K562 (cell line): ENCODE data around the gene DCLK1. TPM values are rescaled to one million over a fixed set of nuclear protein-coding genes. Genes with fewer than 3 reads are reported as not detected.

Experiments used
- ATAC-seq: fragments of 200-7000 bp; cut with Tn5 transposase; 3 replicates; pipeline ENCODE4 v1.9.1; 2020; ENCODE audit warnings: moderate library complexity
- BruUV-seq: library from RNA; stranded (reverse); fragments of 400-500 nt; replicated peaks from 2 replicates; lab custom pipeline; 2021; lab: Mats Ljungman, UMichigan
- CTCF ChIA-PET: fragments of 300-600 bp; formaldehyde crosslinking; extraction: SDS; loops from one replicate; lab custom pipeline; 2021; ENCODE audit warnings: low intra/inter-chr PET ratio; lab: Yijun Ruan, JAX
- POLR2A ChIA-PET: fragments of 300-600, 350-650 bp; sonication (Branson Sonifier 250); formaldehyde crosslinking; extraction: SDS; loops from one replicate; lab custom pipeline; 2021; ENCODE audit warnings: antibody characterized with exemption, inconsistent platforms; lab: Yijun Ruan, JAX
- DNase-seq, 4 experiments: peaks; one replicate each; pipeline versions ENCODE4 v3.0.0 to v3.0.0-alpha.2; 2011 to 2018; ENCODE audit warnings: low spot score in 3 of 4, mixed read lengths in 3 of 4; ENCODE audit errors: extremely low read depth in 1 of 4
- FAIRE-seq: peaks from 2 replicates; lab custom pipeline; 2011; peaks lifted over from hg19 to GRCh38; lab: Jason Lieb, UNC
- H2AFZ ChIP-seq: 2 replicates; pipeline ENCODE4 v1.6.0; 2011; ENCODE audit warnings: low read depth, low read length, control low read depth, inconsistent platforms
- H3K27ac ChIP-seq: fragments of 200-600 bp; 3 replicates; pipeline ENCODE4 v1.8.0; 2011; ENCODE audit warnings: low read depth, mild to moderate bottlenecking, control low read depth, inconsistent platforms, low read length, moderate library complexity, mixed read lengths; ENCODE audit errors: extremely low read depth
- H3K27me3 ChIP-seq, 2 experiments: fragments of 300-600 bp in 1 of 2; 2 replicates in 1 of 2; 3 replicates in 1 of 2; pipeline versions ENCODE4 v1.6.0 to v1.8.0; 2011; ENCODE audit warnings: inconsistent platforms in 2 of 2, low read length in 2 of 2, mild to moderate bottlenecking in 1 of 2, mixed read lengths in 1 of 2, moderate library complexity in 1 of 2; ENCODE audit not compliant: control insufficient read depth in 2 of 2, insufficient read depth in 2 of 2
- H3K36me3 ChIP-seq: fragments of 300-600 bp; 3 replicates; pipeline ENCODE4 v1.8.0; 2011; ENCODE audit warnings: mild to moderate bottlenecking, low read length, inconsistent platforms; ENCODE audit not compliant: control insufficient read depth, insufficient read depth
- H3K4me1 ChIP-seq, 2 experiments: fragments of 200-600 bp in 1 of 2; replicated peaks in 1 of 2; 2 replicates in 1 of 2; 3 replicates in 1 of 2; pipeline versions ENCODE4 v1.5.1 to v1.8.0; 2011; ENCODE audit warnings: inconsistent platforms in 2 of 2, low read length in 2 of 2, mild to moderate bottlenecking in 1 of 2, mixed read lengths in 1 of 2, moderate library complexity in 1 of 2; ENCODE audit not compliant: control insufficient read depth in 2 of 2, insufficient read depth in 2 of 2
- H3K4me2 ChIP-seq: 2 replicates; pipeline ENCODE4 v1.6.1; 2011; ENCODE audit warnings: low read length, control low read depth, inconsistent platforms, mixed read lengths; ENCODE audit not compliant: insufficient read depth
- H3K4me3 ChIP-seq: fragments of 200-600 bp; sonication (generic), shearing (Covaris generic); 2 replicates; pipeline ENCODE4 v1.5.1; 2016; ENCODE audit warnings: control low read depth, inconsistent platforms
- H3K79me2 ChIP-seq: fragments of 200-600 bp; 3 replicates; pipeline ENCODE4 v1.8.0; 2011; ENCODE audit warnings: low read length, inconsistent platforms; ENCODE audit not compliant: control insufficient read depth, insufficient read depth
- H3K9ac ChIP-seq, 2 experiments: 2 replicates each; pipeline versions ENCODE4 v1.6.0 to v1.6.1; 2011; ENCODE audit warnings: low read depth in 2 of 2, low read length in 2 of 2, control low read depth in 1 of 2, inconsistent platforms in 1 of 2, mild to moderate bottlenecking in 1 of 2, mixed read lengths in 1 of 2; ENCODE audit not compliant: insufficient read depth in 1 of 2
- H3K9me1 ChIP-seq: one replicate; pipeline ENCODE4 v1.6.0; 2011; ENCODE audit warnings: inconsistent platforms, mild to moderate bottlenecking, low read length, moderate library complexity; ENCODE audit not compliant: control insufficient read depth, insufficient read depth
- H3K9me3 ChIP-seq: replicated peaks from 2 replicates; pipeline ENCODE4 v1.5.1; 2011; ENCODE audit warnings: low read depth, low read length, inconsistent platforms; ENCODE audit not compliant: control insufficient read depth, insufficient read depth
- H4K20me1 ChIP-seq: replicated peaks from 2 replicates; pipeline ENCODE4 v1.6.1; 2011; ENCODE audit warnings: low read length, inconsistent platforms, mixed read lengths; ENCODE audit not compliant: control insufficient read depth, insufficient read depth
- CBFB ChIP-seq: sonication (generic); formaldehyde crosslinking; IDR thresholded peaks from 2 replicates; pipeline ENCODE4 v1.4.0; 2020; ENCODE audit warnings: mild to moderate bottlenecking, missing genetic modification reagents
- KAT2B ChIP-seq: IDR thresholded peaks from one replicate; pipeline ENCODE4 v1.6.1; 2012; ENCODE audit warnings: low read depth, mild to moderate bottlenecking, control low read depth, inconsistent platforms, low read length, moderate library complexity
- L3MBTL2 ChIP-seq: fragments of 450-650 bp; IDR thresholded peaks from 2 replicates; pipeline ENCODE4 v1.6.1; 2016; ENCODE audit warnings: mild to moderate bottlenecking, moderate library complexity
- MAFK ChIP-seq: IDR thresholded peaks from 2 replicates; pipeline ENCODE4 v1.6.1; 2011; ENCODE audit warnings: low read length, improper control_type of control experiment
- MAZ ChIP-seq, 2 experiments: fragments of 450-650 bp in 1 of 2; sonication (generic) in 1 of 2; formaldehyde crosslinking; IDR thresholded peaks in 1 of 2; conservative IDR thresholded peaks in 1 of 2; 2 replicates each; pipeline versions ENCODE4 v1.4.0 to v1.5.0; 2020; ENCODE audit warnings: mild to moderate bottlenecking in 1 of 2, missing genetic modification reagents in 1 of 2
- MEIS2 ChIP-seq: fragments of 450-650 bp; IDR thresholded peaks from 2 replicates; pipeline ENCODE4 v1.6.1; 2014; ENCODE audit warnings: mild to moderate bottlenecking; ENCODE audit not compliant: partially characterized antibody
- NCOA2 ChIP-seq, 2 experiments: fragments of 450-650 bp; IDR thresholded peaks; 2 replicates each; pipeline ENCODE4 v1.6.1; 2018; ENCODE audit warnings: mild to moderate bottlenecking in 2 of 2, moderate library complexity in 1 of 2; ENCODE audit not compliant: partially characterized antibody in 2 of 2
- SAFB2 ChIP-seq: fragments of 200-400 bp; formaldehyde crosslinking; IDR thresholded peaks from 2 replicates; pipeline ENCODE4 v1.6.1; 2018; ENCODE audit warnings: borderline replicate concordance, low read length, low read depth, moderate library complexity; ENCODE audit not compliant: severe bottlenecking
- TFAM ChIP-seq: fragments of 250-450 bp; sonication (Bioruptor Pico); conservative IDR thresholded peaks from 2 replicates; pipeline ENCODE4 v1.5.0; 2021; ENCODE audit warnings: mild to moderate bottlenecking, moderate library complexity
- WGBS: fragments of 100-300 bp; shearing (Covaris generic); methylation state at CpG from one replicate; pipeline ENCODE4 v1.1.6; 2016; ENCODE audit warnings: low coverage, mixed read lengths; ENCODE audit not compliant: insufficient coverage; ENCODE audit errors: missing lambda C conversion rate; 5-methylcytosine and 5-hydroxymethylcytosine counted together
- in situ Hi-C: fragments of 300-500 bp; cut with MboI; formaldehyde crosslinking; loops from 4 replicates; pipeline ENCODE4 v1.15.0; 2018; ENCODE audit warnings: inconsistent platforms, mixed read lengths
- intact Hi-C: fragments of 100-400 bp; cut with micrococcal nuclease; formaldehyde crosslinking; loops from 2 replicates; pipeline ENCODE4 v1.14.2; 2022
- polyA plus RNA-seq, 8 experiments: library from polyadenylated mRNA; depleted of rRNA in 4 of 8; stranded (reverse) in 5 of 8; unstranded in 3 of 8; fragments of >200 nt; fragmentation: Nextera tagmentation in 2 of 8; fragmentation: Illumina TruSeq in 1 of 8; extraction: Ambion mirVana in 2 of 8; extraction: Trizol in 1 of 8; gene quantifications; 2 replicates each; pipeline versions ENCODE4 v1.2.1 to v1.2.3, GENCODE V29; 2011 to 2014; ENCODE audit warnings: inconsistent platforms in 1 of 8, missing spikeins in 1 of 8
- total RNA-seq, 7 experiments: library from RNA; depleted of rRNA in 6 of 7; stranded (reverse); fragments of >200 nt in 6 of 7; fragmentation: Illumina TruSeq in 2 of 7; extraction: Trizol in 2 of 7; gene quantifications; 2 replicates each; pipeline versions ENCODE4 v1.2.1 to v1.2.3, GENCODE V29; 2011 to 2021; ENCODE audit warnings: low replicate concordance in 1 of 7

Gene DCLK1
- total and polyA plus RNA-seq, 9 of the 15 experiments (the other 6 are each of a cell fraction or from before 2014, with no cell fraction given), result 0.07 TPM; not detected in 8

- TF ChIP-seq TFAM (CRISPR knock-in tag), result no peak
- no peak for TF ChIP-seq CBFB (CRISPR knock-in tag)
- TF ChIP-seq SAFB2, result no peak
- no peak for TF ChIP-seq NCOA2 (IDR thresholded peaks at IDR 0.05; ENCODE audit: partially characterized antibody in 2 of 2)
- TF ChIP-seq MEIS2, result no peak
- no peak for TF ChIP-seq MAFK
These were observed 322.3 kb downstream of the DCLK1 start (continued) for GRCh38 chr13:35808846-35809245.

- Histone ChIP-seq H2AFZ (no peak overlapping the region), H3K27ac (no peak overlapping the region), H3K9me3 (no peaks in the 10 kb centered on the region), H3K9me1 (no peaks in the 10 kb centered on the region), H3K9ac (no peak overlapping the region), H3K4me1 (no peaks in the 10 kb centered on the region), H3K79me2 (no peaks in the 10 kb centered on the region), H3K36me3 (no peaks in the 10 kb centered on the region), H3K4me3 (no peak overlapping the region), H3K4me2 (no peak overlapping the region), H3K27me3 (no peaks in the 10 kb centered on the region), H4K20me1 (no peaks in the 10 kb centered on the region)
- no peak for FAIRE-seq
- ChIA-PET POLR2A (no interaction called here), CTCF (no interaction called here)
- intact Hi-C loops (no loop called here), in situ Hi-C loops (no loop called here)
- no peak for DNase-seq
- no TSS peak for BruUV-seq
- TF ChIP-seq L3MBTL2, result no peak
- TF ChIP-seq KAT2B, result no peak
- TF ChIP-seq MAZ (CRISPR knock-in tag; conservative IDR thresholded peaks at IDR 0.05 in 1 of 2, IDR thresholded peaks at IDR 0.05 in 1 of 2), result no peak
- WGBS, result 0% methylated on average over 4 of the region's 5 CpGs
- ATAC-seq, result no peak
These were observed 326.3 kb downstream of the DCLK1 start for GRCh38 chr13:35804901-35805300.
